B cell (primary cell): ENCODE data around the gene NEAT1. TPM values are rescaled to one million over a fixed set of nuclear protein-coding genes. Genes with fewer than 3 reads are reported as not detected.

ENCODE experiments used
- ATAC-seq: fragments of 200-7000 bp; cut with Tn5 transposase; one replicate; pipeline ENCODE4 v1.10.0; 2021; ENCODE audit warnings: low read depth, mild to moderate bottlenecking, moderate number of reproducible peaks, moderate library complexity
- CTCF ChIA-PET: fragments of 350-600 bp; sonication (Branson Sonifier 250); formaldehyde crosslinking; loops from one replicate; lab custom pipeline; 2021; ENCODE audit warnings: antibody characterized with exemption, inconsistent platforms; lab: Charles Lee
- POLR2A ChIA-PET: fragments of 350-600 bp; sonication (Branson Sonifier 250); formaldehyde crosslinking; loops from one replicate; lab custom pipeline; 2021; ENCODE audit warnings: antibody characterized with exemption; lab: Charles Lee
- DNase-seq: peaks from one replicate; pipeline ENCODE4 v3.0.0; 2013
- H2AFZ ChIP-seq: 2 replicates; pipeline ENCODE4 v1.6.1; 2012; ENCODE audit warnings: mild to moderate bottlenecking, low read depth, low read length; ENCODE audit not compliant: insufficient read depth, poor library complexity, severe bottlenecking
- H3K27ac ChIP-seq, 2 donors: 1 replicate in 1 of 2; 2 replicates in 1 of 2; pipeline ENCODE4 v1.5.1; 2012 to 2013; ENCODE audit warnings: low read length in 2 of 2, mild to moderate bottlenecking in 2 of 2, moderate library complexity in 1 of 2
- H3K27me3 ChIP-seq, 4 experiments: fragments of 200-600 bp in 1 of 4; sonication (generic) in 1 of 4; replicated peaks in 1 of 4; 1 replicate in 2 of 4; 2 replicates in 2 of 4; pipeline versions ENCODE4 v1.6.1 to v1.7.0; 2013 to 2016; ENCODE audit warnings: low read length in 3 of 4, mild to moderate bottlenecking in 2 of 4, mixed read lengths in 1 of 4, moderate library complexity in 1 of 4; ENCODE audit not compliant: insufficient read depth in 4 of 4, control insufficient read depth in 3 of 4; ENCODE audit errors: control extremely low read depth in 1 of 4
- H3K36me3 ChIP-seq, 2 experiments: replicated peaks in 1 of 2; 1 replicate in 1 of 2; 2 replicates in 1 of 2; pipeline versions ENCODE4 v1.6.1 to v1.7.1; 2013; ENCODE audit warnings: low read length in 1 of 2; ENCODE audit not compliant: insufficient read depth in 2 of 2, control insufficient read depth in 1 of 2; ENCODE audit errors: control extremely low read depth in 1 of 2, extremely low read depth in 1 of 2
- H3K4me1 ChIP-seq, 2 donors: fragments of 200-600 bp in 1 of 2; sonication (generic) in 1 of 2; 1 replicate in 1 of 2; 2 replicates in 1 of 2; pipeline versions ENCODE4 v1.5.1 to v1.6.1; 2013 to 2017; ENCODE audit warnings: low read length in 2 of 2; ENCODE audit not compliant: control insufficient read depth in 2 of 2, insufficient read depth in 2 of 2
- H3K4me2 ChIP-seq: replicated peaks from 2 replicates; pipeline ENCODE3; 2012; ENCODE audit warnings: mild to moderate bottlenecking, low read depth, low read length; ENCODE audit not compliant: poor library complexity, severe bottlenecking
- H3K4me3 ChIP-seq, 5 experiments: fragments of 200-600 bp in 1 of 5; sonication (generic) in 1 of 5; 1 replicate in 3 of 5; 2 replicates in 2 of 5; pipeline versions ENCODE4 v1.5.1 to v1.7.0; 2011 to 2016; ENCODE audit warnings: low read length in 4 of 5, mild to moderate bottlenecking in 4 of 5, low read depth in 2 of 5, control low read depth in 1 of 5, moderate library complexity in 1 of 5; ENCODE audit not compliant: insufficient read depth in 1 of 5; ENCODE audit errors: control extremely low read depth in 1 of 5, extremely low read depth in 1 of 5
- H3K79me2 ChIP-seq: fragments of 200-600 bp; sonication (generic); one replicate; pipeline ENCODE4 v1.6.0; 2016; ENCODE audit warnings: low read length; ENCODE audit not compliant: control insufficient read depth, insufficient read depth
- H3K9ac ChIP-seq: fragments of 200-600 bp; sonication (generic); 2 replicates; pipeline ENCODE4 v1.6.1; 2017; ENCODE audit warnings: mild to moderate bottlenecking, low read length, moderate library complexity
- H3K9me3 ChIP-seq, 3 donors: one replicate each; pipeline versions ENCODE4 v1.6.1 to v1.7.1; 2013; ENCODE audit warnings: low read length in 2 of 3; ENCODE audit not compliant: control insufficient read depth in 2 of 3, insufficient read depth in 1 of 3; ENCODE audit errors: control extremely low read depth in 1 of 3
- H4K20me1 ChIP-seq: 2 replicates; pipeline ENCODE4 v1.6.0; 2012; ENCODE audit warnings: mild to moderate bottlenecking, low read length; ENCODE audit not compliant: insufficient read depth, control insufficient read depth, poor library complexity, severe bottlenecking
- H3K27ac Mint-ChIP-seq: one replicate; pipeline ENCODE4 v1.8.0; 2021; ENCODE audit warnings: mixed read lengths
- H3K27me3 Mint-ChIP-seq: one replicate; pipeline ENCODE4 v1.8.0; 2021; ENCODE audit warnings: mixed read lengths
- H3K4me1 Mint-ChIP-seq: one replicate; pipeline ENCODE4 v1.8.0; 2021; ENCODE audit warnings: mixed read lengths
- H3K4me3 Mint-ChIP-seq: one replicate; pipeline ENCODE4 v1.8.0; 2021; ENCODE audit warnings: mixed read lengths
- H3K9me3 Mint-ChIP-seq: one replicate; pipeline ENCODE4 v1.8.0; 2022; ENCODE audit warnings: mixed read lengths; ENCODE audit not compliant: insufficient read depth
- CTCF ChIP-seq: fragments of 200-600 bp; IDR thresholded peaks from one replicate; pipeline ENCODE4 v1.8.0; 2022; ENCODE audit warnings: antibody characterized with exemption, mild to moderate bottlenecking
- EZH2 ChIP-seq: IDR thresholded peaks from 2 replicates; pipeline ENCODE4 v1.6.1; 2012; ENCODE audit warnings: borderline replicate concordance, low read depth, mild to moderate bottlenecking, moderate library complexity, low read length; ENCODE audit not compliant: insufficient read depth, poor library complexity, severe bottlenecking
- WGBS: methylation state at CpG from one replicate; pipeline ENCODE4 v1.1.5; 2013; ENCODE audit warnings: missing lambda C conversion rate; ENCODE audit not compliant: insufficient coverage; 5-methylcytosine and 5-hydroxymethylcytosine counted together
- intact Hi-C: fragments of 100-400 bp; cut with micrococcal nuclease; formaldehyde crosslinking; loops from one replicate; pipeline ENCODE4 v1.10.0; 2022
- polyA plus RNA-seq: library from polyadenylated mRNA; depleted of rRNA; stranded (reverse); fragments of >200 nt; gene quantifications from 2 replicates; pipeline ENCODE4 v1.2.3, GENCODE V29; 2012
- total RNA-seq, 2 donors: library from RNA; stranded (reverse); fragments of 120-200 nt in 1 of 2; gene quantifications; 1 replicate in 1 of 2; 2 replicates in 1 of 2; pipeline versions ENCODE4 v1.2.3 to v1.2.4, GENCODE V29; 2013 to 2022

The NEAT1 gene
- total and polyA plus RNA-seq, 2 donors (not counting 1 experiment from before 2014, with no cell fraction given), result 66.7 to 1,642 TPM

DNA sequence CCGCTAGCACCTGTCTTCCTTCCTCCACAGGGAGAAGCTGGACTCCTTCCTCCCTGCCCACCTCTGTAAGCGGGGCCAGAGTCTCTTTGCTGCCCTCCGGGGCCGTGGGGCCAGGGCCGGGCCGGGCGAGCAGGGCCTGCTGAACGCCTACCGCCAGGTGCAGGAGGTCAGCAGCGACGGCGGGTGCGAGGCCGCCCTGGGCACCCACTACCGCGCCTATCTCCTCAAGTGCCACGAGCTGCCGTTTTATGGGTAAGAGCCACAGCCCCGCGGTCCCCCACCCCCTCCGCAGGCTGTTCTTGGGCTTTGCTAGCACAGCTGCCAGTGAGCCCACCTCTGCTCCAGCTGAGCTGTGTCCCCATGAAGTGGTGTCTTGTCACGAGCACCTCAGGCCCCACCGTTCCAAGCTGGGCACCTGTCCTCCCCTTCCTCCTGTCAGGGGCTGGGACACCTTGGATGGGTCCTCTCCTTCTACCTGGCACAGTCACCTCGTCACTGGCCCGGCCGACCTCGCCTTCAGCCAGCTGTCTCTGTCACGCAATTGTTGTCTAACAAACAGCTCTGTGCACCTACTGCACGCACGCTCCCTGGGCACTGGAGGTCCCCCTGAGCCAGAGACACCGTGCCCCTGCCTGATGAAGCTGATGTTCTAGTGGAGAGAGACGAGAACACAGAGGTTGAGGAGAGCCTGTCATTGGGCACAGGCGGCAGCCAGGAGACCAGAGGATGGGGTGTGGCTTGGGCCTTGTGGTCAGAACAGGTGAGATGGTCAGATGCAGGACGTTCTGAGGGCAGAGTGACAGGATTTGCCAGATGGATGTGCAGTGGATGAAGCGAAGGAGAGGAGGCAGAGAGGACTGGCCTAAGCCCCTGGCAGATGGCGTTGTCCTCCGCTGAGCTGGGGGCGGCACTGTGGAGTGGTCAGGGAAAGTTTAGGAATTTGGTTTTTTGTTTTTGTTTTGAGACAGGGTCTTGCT, 25.5 kb upstream of the NEAT1 start:
- H3K9ac ChIP-seq, result no peak overlapping the region
- H3K4me3 ChIP-seq, result no peak overlapping the region
- peaks cover 30% of the 10 kb centered on the region for H3K79me2 ChIP-seq
- no peak overlapping the region for H3K4me3 Mint-ChIP-seq
- no peaks in the 10 kb centered on the region for H3K4me1 ChIP-seq
- ChIA-PET CTCF (no interaction called here), POLR2A (interaction anchor here (0.6 to 0.8 kb wide), 2 partner anchors 10 to 122 kb away, joined by 3 to 9 read pairs; partner anchors contain the start of gene FRMD8)
- H4K20me1 ChIP-seq, result peaks cover 16% of the 10 kb centered on the region
- no peaks in the 10 kb centered on the region for H3K9me3 ChIP-seq
- H3K27me3 Mint-ChIP-seq, result no peaks in the 10 kb centered on the region
- WGBS, result 94% methylated on average over 38 of the region's 38 CpGs
- no peak overlapping the region for H2AFZ ChIP-seq
- no peaks in the 10 kb centered on the region for H3K9me3 Mint-ChIP-seq
- peaks cover 0 to 76% of the 10 kb centered on the region in 2 experiments for H3K36me3 ChIP-seq
- H3K27ac ChIP-seq, result no peak overlapping the region
- no peak overlapping the region for H3K4me2 ChIP-seq
- no peak for ATAC-seq
- DNase-seq, result no peak
- peak overlapping the region; percentile 1 for H3K27ac Mint-ChIP-seq
- peaks cover 6% of the 10 kb centered on the region for H3K4me1 Mint-ChIP-seq
- no peak for TF ChIP-seq EZH2
- TF ChIP-seq CTCF, result no peak
- intact Hi-C loops, result no loop called here
- H3K27me3 ChIP-seq, result no peaks in the 10 kb centered on the region
